Thyroid gland (tissue), 4 donors: ENCODE data around the gene ANGPTL8.

Experiments used
- POLR2A ChIP-seq, 2 donors: fragments of 450-650 bp; IDR thresholded peaks; one replicate each; pipeline ENCODE4 v1.6.1; 2017; ENCODE audit warnings: antibody characterized with exemption in 2 of 2, mild to moderate bottlenecking in 2 of 2, moderate library complexity in 1 of 2
- TF ChIP-seq, protein P1 (sequence below), 6 experiments: fragments of 200-600 bp in 3 of 6; fragments of 450-650 bp in 3 of 6; sonication (generic) in 3 of 6; IDR thresholded peaks; one replicate each; pipeline ENCODE4 v1.5.1; 2016 to 2019; ENCODE audit warnings: antibody characterized with exemption in 6 of 6, mild to moderate bottlenecking in 2 of 6, inconsistent platforms in 1 of 6, moderate library complexity in 1 of 6

DNA sequence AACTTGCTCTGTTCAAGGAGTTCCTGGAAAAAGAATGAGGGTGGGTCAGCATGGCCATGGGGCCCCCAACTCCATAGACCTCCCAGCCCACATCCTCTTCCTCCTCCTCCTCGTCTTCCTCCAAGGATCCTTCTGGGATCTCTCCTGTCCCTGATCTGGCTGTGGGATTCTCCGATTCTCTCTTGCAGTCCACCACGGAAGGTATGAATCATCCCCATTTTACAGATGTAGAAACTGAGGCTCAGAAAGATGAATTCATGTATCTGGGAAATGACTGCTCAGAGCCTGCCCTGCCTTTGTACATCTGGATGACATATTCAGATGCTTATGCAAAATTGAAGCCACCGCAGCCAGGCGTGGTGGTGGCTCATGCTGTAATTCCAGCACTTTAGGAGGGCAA is 39.9 kb upstream of the ANGPTL8 start:
- TF ChIP-seq, protein P1, sequence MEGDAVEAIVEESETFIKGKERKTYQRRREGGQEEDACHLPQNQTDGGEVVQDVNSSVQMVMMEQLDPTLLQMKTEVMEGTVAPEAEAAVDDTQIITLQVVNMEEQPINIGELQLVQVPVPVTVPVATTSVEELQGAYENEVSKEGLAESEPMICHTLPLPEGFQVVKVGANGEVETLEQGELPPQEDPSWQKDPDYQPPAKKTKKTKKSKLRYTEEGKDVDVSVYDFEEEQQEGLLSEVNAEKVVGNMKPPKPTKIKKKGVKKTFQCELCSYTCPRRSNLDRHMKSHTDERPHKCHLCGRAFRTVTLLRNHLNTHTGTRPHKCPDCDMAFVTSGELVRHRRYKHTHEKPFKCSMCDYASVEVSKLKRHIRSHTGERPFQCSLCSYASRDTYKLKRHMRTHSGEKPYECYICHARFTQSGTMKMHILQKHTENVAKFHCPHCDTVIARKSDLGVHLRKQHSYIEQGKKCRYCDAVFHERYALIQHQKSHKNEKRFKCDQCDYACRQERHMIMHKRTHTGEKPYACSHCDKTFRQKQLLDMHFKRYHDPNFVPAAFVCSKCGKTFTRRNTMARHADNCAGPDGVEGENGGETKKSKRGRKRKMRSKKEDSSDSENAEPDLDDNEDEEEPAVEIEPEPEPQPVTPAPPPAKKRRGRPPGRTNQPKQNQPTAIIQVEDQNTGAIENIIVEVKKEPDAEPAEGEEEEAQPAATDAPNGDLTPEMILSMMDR (IDR thresholded peaks at IDR 0.05), result no peak
- TF ChIP-seq POLR2A (IDR thresholded peaks at IDR 0.05), result no peak
